Measurements from ENCODE around the gene SETD2. TPM values are rescaled to one million over a fixed set of nuclear protein-coding genes. Genes with fewer than 3 reads are reported as not detected.

SETD2 gene
- total and polyA plus RNA-seq, 4 donors: 7.6 to 37.6 (median 19.0) TPM

DNA sequence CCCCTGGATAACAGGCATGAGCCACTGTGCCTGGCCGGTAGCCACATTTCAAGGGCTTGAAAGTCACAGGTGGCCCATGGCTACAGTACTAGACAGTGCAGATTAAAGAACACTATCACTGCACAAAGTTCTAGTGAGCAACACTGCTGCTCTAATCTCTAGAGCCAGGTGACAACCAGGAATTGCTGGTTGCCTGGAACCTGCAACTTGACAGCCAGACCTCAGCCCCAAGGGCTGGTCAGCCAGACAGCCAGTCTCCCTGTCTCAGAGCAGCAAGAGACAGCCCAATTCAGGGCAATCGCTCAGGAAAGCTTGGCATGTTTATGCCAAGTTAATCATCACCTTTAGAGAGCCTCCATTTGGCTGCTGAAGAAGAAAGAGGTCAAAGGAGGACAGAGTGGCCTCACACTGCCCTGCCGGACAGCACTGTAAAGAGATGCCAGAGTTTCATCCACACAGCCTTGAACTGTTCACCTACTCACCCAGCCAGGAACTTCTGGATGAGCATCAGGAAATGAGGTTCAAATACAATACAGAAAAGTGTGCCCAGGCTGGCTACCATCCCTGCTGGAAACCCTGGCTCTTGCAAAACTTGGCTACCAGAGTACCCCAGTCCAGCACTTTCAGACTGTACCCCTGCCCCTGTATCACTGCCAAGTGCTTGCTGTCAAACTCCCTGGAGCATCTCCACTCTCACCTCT, 193.4 kb downstream of the SETD2 start (continued):
- TF ChIP-seq, protein P1, sequence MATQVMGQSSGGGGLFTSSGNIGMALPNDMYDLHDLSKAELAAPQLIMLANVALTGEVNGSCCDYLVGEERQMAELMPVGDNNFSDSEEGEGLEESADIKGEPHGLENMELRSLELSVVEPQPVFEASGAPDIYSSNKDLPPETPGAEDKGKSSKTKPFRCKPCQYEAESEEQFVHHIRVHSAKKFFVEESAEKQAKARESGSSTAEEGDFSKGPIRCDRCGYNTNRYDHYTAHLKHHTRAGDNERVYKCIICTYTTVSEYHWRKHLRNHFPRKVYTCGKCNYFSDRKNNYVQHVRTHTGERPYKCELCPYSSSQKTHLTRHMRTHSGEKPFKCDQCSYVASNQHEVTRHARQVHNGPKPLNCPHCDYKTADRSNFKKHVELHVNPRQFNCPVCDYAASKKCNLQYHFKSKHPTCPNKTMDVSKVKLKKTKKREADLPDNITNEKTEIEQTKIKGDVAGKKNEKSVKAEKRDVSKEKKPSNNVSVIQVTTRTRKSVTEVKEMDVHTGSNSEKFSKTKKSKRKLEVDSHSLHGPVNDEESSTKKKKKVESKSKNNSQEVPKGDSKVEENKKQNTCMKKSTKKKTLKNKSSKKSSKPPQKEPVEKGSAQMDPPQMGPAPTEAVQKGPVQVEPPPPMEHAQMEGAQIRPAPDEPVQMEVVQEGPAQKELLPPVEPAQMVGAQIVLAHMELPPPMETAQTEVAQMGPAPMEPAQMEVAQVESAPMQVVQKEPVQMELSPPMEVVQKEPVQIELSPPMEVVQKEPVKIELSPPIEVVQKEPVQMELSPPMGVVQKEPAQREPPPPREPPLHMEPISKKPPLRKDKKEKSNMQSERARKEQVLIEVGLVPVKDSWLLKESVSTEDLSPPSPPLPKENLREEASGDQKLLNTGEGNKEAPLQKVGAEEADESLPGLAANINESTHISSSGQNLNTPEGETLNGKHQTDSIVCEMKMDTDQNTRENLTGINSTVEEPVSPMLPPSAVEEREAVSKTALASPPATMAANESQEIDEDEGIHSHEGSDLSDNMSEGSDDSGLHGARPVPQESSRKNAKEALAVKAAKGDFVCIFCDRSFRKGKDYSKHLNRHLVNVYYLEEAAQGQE (IDR thresholded peaks at IDR 0.05): peak; percentile 86
- peak; percentile 89 for TF ChIP-seq HNF4G (IDR thresholded peaks at IDR 0.05)

DNA sequence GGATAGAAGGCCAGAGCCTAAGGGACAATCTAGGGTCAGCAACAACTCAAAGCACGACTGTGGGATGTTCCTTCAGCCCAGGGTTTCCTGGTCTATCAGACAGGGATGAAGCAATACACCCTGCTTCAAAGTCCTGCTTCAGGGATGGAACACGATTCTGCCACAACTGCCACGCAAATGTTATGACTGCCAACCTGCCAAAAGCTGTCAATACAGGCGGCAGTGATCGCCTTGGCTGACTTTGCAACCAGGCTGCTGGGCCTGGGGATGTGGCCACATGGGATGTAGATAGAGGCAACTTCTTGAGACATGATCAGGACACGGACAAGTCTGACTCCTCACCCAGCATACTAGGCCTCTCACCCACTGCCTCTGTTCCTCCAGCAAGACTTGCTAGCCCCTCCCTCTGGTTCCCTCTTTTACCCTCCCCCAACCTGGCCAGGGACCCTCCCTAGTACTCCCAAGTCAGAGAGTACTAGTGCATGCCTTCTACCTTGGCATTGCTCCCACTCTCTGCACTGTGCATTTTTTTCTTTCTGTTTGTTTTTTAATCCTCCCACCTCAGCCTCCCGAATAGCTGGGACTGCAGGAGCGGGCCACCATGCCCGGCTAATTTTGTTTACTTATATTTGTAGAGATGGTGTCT, 195.0 kb downstream of the SETD2 start:
- Histone ChIP-seq H3K4me1 (ENCODE audit: control insufficient read depth in 4 of 4, insufficient read depth in 4 of 4, low read length in 3 of 4) (peaks cover 41 to 78% (median 70%) of the 10 kb centered on the region in 4 donors), H3K9ac (ENCODE audit: low read depth in 1 of 2, low read length in 2 of 2) (no peak overlapping the region), H3K27me3 (ENCODE audit: control insufficient read depth in 4 of 4, insufficient read depth in 4 of 4, low read length in 3 of 4) (no peaks in the 10 kb centered on the region), H3K27ac (ENCODE audit: low read depth in 1 of 2, low read length in 2 of 2) (peak overlapping the region; percentile 70 to 80), H3K36me3 (ENCODE audit: control insufficient read depth in 4 of 4, insufficient read depth in 3 of 4, low read depth in 1 of 4, low read length in 3 of 4) (peaks cover 0 to 2% (median under 1%) of the 10 kb centered on the region in 4 donors), H3K9me3 (ENCODE audit: control insufficient read depth in 4 of 4, low read length in 3 of 4) (no peaks in the 10 kb centered on the region), H3K4me3 (ENCODE audit: low read depth in 1 of 3, low read length in 3 of 3) (no peak overlapping the region)
- no peak for DNase-seq (ENCODE audit: low spot score)
- TF ChIP-seq, protein P2, sequence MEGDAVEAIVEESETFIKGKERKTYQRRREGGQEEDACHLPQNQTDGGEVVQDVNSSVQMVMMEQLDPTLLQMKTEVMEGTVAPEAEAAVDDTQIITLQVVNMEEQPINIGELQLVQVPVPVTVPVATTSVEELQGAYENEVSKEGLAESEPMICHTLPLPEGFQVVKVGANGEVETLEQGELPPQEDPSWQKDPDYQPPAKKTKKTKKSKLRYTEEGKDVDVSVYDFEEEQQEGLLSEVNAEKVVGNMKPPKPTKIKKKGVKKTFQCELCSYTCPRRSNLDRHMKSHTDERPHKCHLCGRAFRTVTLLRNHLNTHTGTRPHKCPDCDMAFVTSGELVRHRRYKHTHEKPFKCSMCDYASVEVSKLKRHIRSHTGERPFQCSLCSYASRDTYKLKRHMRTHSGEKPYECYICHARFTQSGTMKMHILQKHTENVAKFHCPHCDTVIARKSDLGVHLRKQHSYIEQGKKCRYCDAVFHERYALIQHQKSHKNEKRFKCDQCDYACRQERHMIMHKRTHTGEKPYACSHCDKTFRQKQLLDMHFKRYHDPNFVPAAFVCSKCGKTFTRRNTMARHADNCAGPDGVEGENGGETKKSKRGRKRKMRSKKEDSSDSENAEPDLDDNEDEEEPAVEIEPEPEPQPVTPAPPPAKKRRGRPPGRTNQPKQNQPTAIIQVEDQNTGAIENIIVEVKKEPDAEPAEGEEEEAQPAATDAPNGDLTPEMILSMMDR (IDR thresholded peaks at IDR 0.05; ENCODE audit: low read depth, low read length, missing input control): no peak
- TF ChIP-seq, protein P3, sequence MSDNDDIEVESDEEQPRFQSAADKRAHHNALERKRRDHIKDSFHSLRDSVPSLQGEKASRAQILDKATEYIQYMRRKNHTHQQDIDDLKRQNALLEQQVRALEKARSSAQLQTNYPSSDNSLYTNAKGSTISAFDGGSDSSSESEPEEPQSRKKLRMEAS (IDR thresholded peaks at IDR 0.05): peak; percentile 94
- peak in 1 of 2 donors; percentile 34 for TF ChIP-seq GABPA (IDR thresholded peaks at IDR 0.05 in 1 of 2, conservative IDR thresholded peaks at IDR 0.05 in 1 of 2)
- TF ChIP-seq FOXA1 (IDR thresholded peaks at IDR 0.05): peak; percentile 65
- peak; percentile 89 to 98 for TF ChIP-seq RXRA (IDR thresholded peaks at IDR 0.05)
- TF ChIP-seq NR2F2 (IDR thresholded peaks at IDR 0.05): no peak
- TF ChIP-seq TAF1 (conservative IDR thresholded peaks at IDR 0.05): no peak
- peak; percentile 92 to 94 for TF ChIP-seq HNF4A (conservative IDR thresholded peaks at IDR 0.05)
- TF ChIP-seq JUND (IDR thresholded peaks at IDR 0.05): peak in 1 of 2 donors; percentile 71
- peak; percentile 74 for TF ChIP-seq YY1 (IDR thresholded peaks at IDR 0.05)
- peak; percentile 80 for TF ChIP-seq FOXA2 (IDR thresholded peaks at IDR 0.05)
- TF ChIP-seq, protein P4, sequence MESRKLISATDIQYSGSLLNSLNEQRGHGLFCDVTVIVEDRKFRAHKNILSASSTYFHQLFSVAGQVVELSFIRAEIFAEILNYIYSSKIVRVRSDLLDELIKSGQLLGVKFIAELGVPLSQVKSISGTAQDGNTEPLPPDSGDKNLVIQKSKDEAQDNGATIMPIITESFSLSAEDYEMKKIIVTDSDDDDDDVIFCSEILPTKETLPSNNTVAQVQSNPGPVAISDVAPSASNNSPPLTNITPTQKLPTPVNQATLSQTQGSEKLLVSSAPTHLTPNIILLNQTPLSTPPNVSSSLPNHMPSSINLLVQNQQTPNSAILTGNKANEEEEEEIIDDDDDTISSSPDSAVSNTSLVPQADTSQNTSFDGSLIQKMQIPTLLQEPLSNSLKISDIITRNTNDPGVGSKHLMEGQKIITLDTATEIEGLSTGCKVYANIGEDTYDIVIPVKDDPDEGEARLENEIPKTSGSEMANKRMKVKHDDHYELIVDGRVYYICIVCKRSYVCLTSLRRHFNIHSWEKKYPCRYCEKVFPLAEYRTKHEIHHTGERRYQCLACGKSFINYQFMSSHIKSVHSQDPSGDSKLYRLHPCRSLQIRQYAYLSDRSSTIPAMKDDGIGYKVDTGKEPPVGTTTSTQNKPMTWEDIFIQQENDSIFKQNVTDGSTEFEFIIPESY (IDR thresholded peaks at IDR 0.05): peak; percentile 70
- TF ChIP-seq, protein P5, sequence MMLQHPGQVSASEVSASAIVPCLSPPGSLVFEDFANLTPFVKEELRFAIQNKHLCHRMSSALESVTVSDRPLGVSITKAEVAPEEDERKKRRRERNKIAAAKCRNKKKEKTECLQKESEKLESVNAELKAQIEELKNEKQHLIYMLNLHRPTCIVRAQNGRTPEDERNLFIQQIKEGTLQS (IDR thresholded peaks at IDR 0.05): peak; percentile 59
- TF ChIP-seq, protein P1 (IDR thresholded peaks at IDR 0.05): no peak
- peak; percentile 54 to 68 for TF ChIP-seq RAD21 (IDR thresholded peaks at IDR 0.05)
- TF ChIP-seq SP1 (IDR thresholded peaks at IDR 0.05): peak; percentile 89
- TF ChIP-seq HNF4G (IDR thresholded peaks at IDR 0.05): peak; percentile 81
- peak in 1 of 2 donors; percentile 67 for TF ChIP-seq EGR1 (IDR thresholded peaks at IDR 0.05; ENCODE audit: low read depth in 2 of 2)
- WGBS: 31% methylated on average over 9 of the region's 9 CpGs
